Measurements from ENCODE around the gene DBF4B. TPM values are rescaled to one million over a fixed set of nuclear protein-coding genes. Genes with fewer than 3 reads are reported as not detected.

Gene DBF4B
- total RNA-seq, 4 donors from 2014 or later, result 1.9 to 5.3 (median 3.8) TPM

- Histone ChIP-seq H3K27me3 (peaks cover 0 to 72% (median 0%) of the 10 kb centered on the region in 4 donors), H3K27ac (peak overlapping the region; percentile 43 to 82 (median 64)), H3K4me1 (peaks cover 19 to 44% (median 28%) of the 10 kb centered on the region in 3 donors), H3K4me3 (peak overlapping the region; percentile 55 to 79 (median 62)), H3K36me3 (no peaks in the 10 kb centered on the region), H3K9me3 (no peaks in the 10 kb centered on the region)
- peak; percentile 88 for DNase-seq
- intact Hi-C loops (cut with DNase I), result loop anchor here (5.0 kb wide), 2 partner anchors 92 to 357 kb away; partner anchors contain the start of gene PLCD3
- WGBS, 2 donors, result 0% methylated on average over 2 to 13 of the region's 50 CpGs
- TF ChIP-seq CTCF (IDR thresholded peaks at IDR 0.05) (peak in 1 of 6 experiments; percentile 48), POLR2A (IDR thresholded peaks at IDR 0.05) (no peak)
Observed at GRCh38 chr17:44775136-44775837, 66.8 kb downstream of the DBF4B start.

- intact Hi-C loops (cut with DNase I), result loop anchor here (5.0 kb wide), 2 partner anchors 91 to 356 kb away; partner anchors contain the start of gene PLCD3
- peaks cover 0 to 67% (median 0%) of the 10 kb centered on the region in 4 donors for H3K27me3 ChIP-seq
- peak overlapping the region in 3 of 4 donors; percentile 55 to 82 (median 72) for H3K27ac ChIP-seq
- H3K4me3 ChIP-seq, result peak overlapping the region; percentile 55 to 79 (median 62)
- no peak for DNase-seq
- TF ChIP-seq POLR2A (IDR thresholded peaks at IDR 0.05) (no peak), CTCF (IDR thresholded peaks at IDR 0.05) (no peak)
- 2 to 10% methylated on average over 19 to 23 of the region's 43 CpGs for WGBS, 2 donors
- H3K4me1 ChIP-seq, result peaks cover 19 to 44% (median 28%) of the 10 kb centered on the region in 3 donors
- no peaks in the 10 kb centered on the region for H3K36me3 ChIP-seq
- H3K9me3 ChIP-seq, result no peaks in the 10 kb centered on the region
Observed at GRCh38 chr17:44775838-44776621, 67.6 kb downstream of the DBF4B start.

- TF ChIP-seq POLR2A (IDR thresholded peaks at IDR 0.05), result no peak
- no peak for TF ChIP-seq CTCF (IDR thresholded peaks at IDR 0.05)
- H3K36me3 ChIP-seq, result no peaks in the 10 kb centered on the region
- H3K4me1 ChIP-seq, result peaks cover 19 to 48% (median 28%) of the 10 kb centered on the region in 3 donors
- intact Hi-C loops (cut with DNase I), result loop anchor here (5.0 kb wide), 2 partner anchors 90 to 355 kb away; partner anchors contain the start of gene PLCD3
- no peak for DNase-seq
- 82% methylated on average over 7 to 8 of the region's 19 CpGs for WGBS, 2 donors
- no peaks in the 10 kb centered on the region for H3K9me3 ChIP-seq
- H3K4me3 ChIP-seq, result no peak overlapping the region
- H3K27me3 ChIP-seq, result peaks cover 0 to 60% (median 0%) of the 10 kb centered on the region in 4 donors
- H3K27ac ChIP-seq, result no peak overlapping the region
Observed at GRCh38 chr17:44776628-44777393, 68.3 kb downstream of the DBF4B start.

GRCh38 chr17:44777394-44778348 lies 69.2 kb downstream of the DBF4B start:
- H3K9me3 ChIP-seq, result no peaks in the 10 kb centered on the region
- H3K4me1 ChIP-seq, result peaks cover 19 to 56% (median 28%) of the 10 kb centered on the region in 3 donors
- no peak overlapping the region for H3K4me3 ChIP-seq
- TF ChIP-seq CTCF (IDR thresholded peaks at IDR 0.05), result no peak
- TF ChIP-seq POLR2A (IDR thresholded peaks at IDR 0.05), result no peak
- WGBS, 2 donors, result 63% methylated on average over 11 of the region's 20 CpGs; no CpG with 5 or more reads in 1 of the 2 donors
- DNase-seq, result no peak
- H3K27me3 ChIP-seq, result peaks cover 0 to 51% (median 0%) of the 10 kb centered on the region in 4 donors
- H3K27ac ChIP-seq, result no peak overlapping the region
- intact Hi-C loops (cut with DNase I), result loop anchor here (5.0 kb wide), 2 partner anchors 90 to 355 kb away; partner anchors contain the start of gene PLCD3
- no peaks in the 10 kb centered on the region for H3K36me3 ChIP-seq

Data from esophagus squamous epithelium (tissue), 5 donors.